HEK293T (cell line): Measurements from ENCODE around the gene FAM3D.

Source experiments
- BHLHE40 ChIP-seq: fragments of 450-650 bp; IDR thresholded peaks from 2 replicates; pipeline ENCODE4 v1.6.1; 2016; ENCODE audit warnings: mild to moderate bottlenecking, moderate library complexity, borderline replicate concordance
- FOXA1 ChIP-seq: fragments of 450-650 bp; IDR thresholded peaks from 2 replicates; pipeline ENCODE4 v1.6.1; 2016; ENCODE audit warnings: mild to moderate bottlenecking
- FOXK2 ChIP-seq: fragments of 450-650 bp; IDR thresholded peaks from 2 replicates; pipeline ENCODE4 v1.6.1; 2016; ENCODE audit warnings: mild to moderate bottlenecking
- SP1 ChIP-seq: fragments of 450-650 bp; IDR thresholded peaks from 2 replicates; pipeline ENCODE4 v1.6.1; 2017
- TARDBP ChIP-seq: fragments of 450-650 bp; IDR thresholded peaks from 2 replicates; pipeline ENCODE4 v1.6.1; 2016

GRCh38 chr3:58586776-58587192, 79.8 kb downstream of the FAM3D start:
- TF ChIP-seq FOXK2, result no peak
- no peak for TF ChIP-seq SP1
- no peak for TF ChIP-seq TARDBP
- no peak for TF ChIP-seq BHLHE40
- no peak for TF ChIP-seq FOXA1
